Trophoblast cell (in vitro differentiated cells and primary cell): ENCODE results near the gene SSTR1.

Experiments
- DNase-seq, 2 donors: peaks; one replicate each; pipeline ENCODE4 v3.0.0-alpha.2; 2016
- H2AFZ ChIP-seq: 2 replicates; pipeline ENCODE4 v1.6.1; 2013; ENCODE audit warnings: low read length, moderate library complexity, mild to moderate bottlenecking; ENCODE audit not compliant: insufficient read depth, poor library complexity
- H2AK5ac ChIP-seq: 2 replicates; pipeline ENCODE4 v1.6.1; 2013; ENCODE audit warnings: mild to moderate bottlenecking, low read length
- H2BK120ac ChIP-seq: 2 replicates; pipeline ENCODE4 v1.6.1; 2013; ENCODE audit warnings: low read length, mild to moderate bottlenecking, moderate library complexity; ENCODE audit not compliant: insufficient read depth, poor library complexity
- H2BK12ac ChIP-seq: 2 replicates; pipeline ENCODE4 v1.6.1; 2013; ENCODE audit warnings: mild to moderate bottlenecking, low read length, moderate library complexity
- H2BK5ac ChIP-seq: 2 replicates; pipeline ENCODE4 v1.6.1; 2013; ENCODE audit warnings: low read length, low read depth, moderate library complexity, mild to moderate bottlenecking; ENCODE audit not compliant: poor library complexity
- H3K14ac ChIP-seq: 2 replicates; pipeline ENCODE4 v1.6.1; 2013; ENCODE audit warnings: mild to moderate bottlenecking, low read length
- H3K18ac ChIP-seq: 2 replicates; pipeline ENCODE4 v1.6.1; 2013; ENCODE audit warnings: mild to moderate bottlenecking, low read length
- H3K23ac ChIP-seq: 2 replicates; pipeline ENCODE4 v1.6.1; 2013; ENCODE audit warnings: low read length
- H3K27ac ChIP-seq: 2 replicates; pipeline ENCODE4 v1.5.1; 2013; ENCODE audit warnings: low read depth, mild to moderate bottlenecking, inconsistent platforms, low read length, moderate library complexity
- H3K27me3 ChIP-seq: 2 replicates; pipeline ENCODE4 v1.6.1; 2013; ENCODE audit warnings: inconsistent platforms, mild to moderate bottlenecking, low read length, moderate library complexity; ENCODE audit not compliant: insufficient read depth
- H3K36me3 ChIP-seq, 2 experiments: 1 replicate in 1 of 2; 2 replicates in 1 of 2; pipeline ENCODE4 v1.6.1; 2013; ENCODE audit warnings: low read length in 2 of 2, mild to moderate bottlenecking in 2 of 2, moderate library complexity in 1 of 2; ENCODE audit not compliant: insufficient read depth in 2 of 2, control insufficient read depth in 1 of 2
- H3K4ac ChIP-seq: 2 replicates; pipeline ENCODE4 v1.6.1; 2013; ENCODE audit warnings: low read depth, mild to moderate bottlenecking, low read length, moderate library complexity
- H3K4me1 ChIP-seq, 2 experiments: 1 replicate in 1 of 2; 2 replicates in 1 of 2; pipeline ENCODE4 v1.6.1; 2013; ENCODE audit warnings: low read length in 2 of 2, mild to moderate bottlenecking in 2 of 2, moderate library complexity in 1 of 2; ENCODE audit not compliant: insufficient read depth in 2 of 2, control insufficient read depth in 1 of 2
- H3K4me2 ChIP-seq: 2 replicates; pipeline ENCODE4 v1.6.1; 2013; ENCODE audit warnings: inconsistent platforms, mild to moderate bottlenecking, low read length, moderate library complexity
- H3K4me3 ChIP-seq: 2 replicates; pipeline ENCODE4 v1.5.1; 2013; ENCODE audit warnings: mild to moderate bottlenecking, low read depth, low read length, inconsistent platforms
- H3K79me1 ChIP-seq: one replicate; pipeline ENCODE4 v1.6.1; 2013; ENCODE audit warnings: low read length
- H3K79me2 ChIP-seq: 2 replicates; pipeline ENCODE4 v1.6.1; 2013; ENCODE audit warnings: low read length, mild to moderate bottlenecking; ENCODE audit not compliant: control insufficient read depth, insufficient read depth, poor library complexity
- H3K9ac ChIP-seq: 2 replicates; pipeline ENCODE4 v1.6.1; 2013; ENCODE audit warnings: mild to moderate bottlenecking, low read length
- H3K9me3 ChIP-seq: 2 replicates; pipeline ENCODE4 v1.6.1; 2013; ENCODE audit warnings: low read depth, mild to moderate bottlenecking, control low read depth, inconsistent platforms, low read length; ENCODE audit not compliant: insufficient read depth
- H4K12ac ChIP-seq: 2 replicates; pipeline ENCODE4 v1.6.1; 2013; ENCODE audit warnings: low read depth, mild to moderate bottlenecking, low read length, moderate library complexity
- H4K8ac ChIP-seq: 2 replicates; pipeline ENCODE4 v1.6.1; 2013; ENCODE audit warnings: low read depth, mild to moderate bottlenecking, low read length, moderate library complexity
- H4K91ac ChIP-seq: one replicate; pipeline ENCODE4 v1.6.1; 2013; ENCODE audit warnings: low read depth, mild to moderate bottlenecking, low read length, moderate library complexity
- WGBS: extraction: QIAGEN DNeasy Blood & Tissue Kit; methylation state at CpG from one replicate; pipeline ENCODE4 v1.1.7; 2013; ENCODE audit warnings: missing lambda C conversion rate; ENCODE audit not compliant: insufficient read length, insufficient coverage; ENCODE audit errors: extremely low coverage; 5-methylcytosine and 5-hydroxymethylcytosine counted together

SSTR1 gene

GRCh38 chr14:38253676-38254075 lies 46.0 kb downstream of the SSTR1 start:
- Histone ChIP-seq H2BK12ac (no peak overlapping the region), H3K23ac (no peak overlapping the region), H4K91ac (no peak overlapping the region), H3K9ac (no peak overlapping the region), H3K14ac (no peak overlapping the region), H3K4ac (no peak overlapping the region), H3K79me1 (no peaks in the 10 kb centered on the region), H3K18ac (no peak overlapping the region), H4K12ac (no peak overlapping the region), H3K4me1 (peaks cover 3 to 12% of the 10 kb centered on the region in 2 experiments), H3K27ac (no peak overlapping the region), H3K79me2 (no peaks in the 10 kb centered on the region), H2AK5ac (no peak overlapping the region), H3K36me3 (no peaks in the 10 kb centered on the region), H3K27me3 (peaks cover 25% of the 10 kb centered on the region), H2BK120ac (no peak overlapping the region), H2AFZ (no peak overlapping the region), H3K4me2 (no peak overlapping the region), H3K9me3 (no peaks in the 10 kb centered on the region), H2BK5ac (no peak overlapping the region), H3K4me3 (no peak overlapping the region), H4K8ac (no peak overlapping the region)
- no peak for DNase-seq
- no CpG with 5 or more reads among the region's 4 CpGs for WGBS

GRCh38 chr14:38254571-38255407 lies 47.1 kb downstream of the SSTR1 start:
- no peak for DNase-seq
- Histone ChIP-seq H3K79me1 (no peaks in the 10 kb centered on the region), H4K12ac (no peak overlapping the region), H3K36me3 (no peaks in the 10 kb centered on the region), H3K27ac (no peak overlapping the region), H3K9ac (no peak overlapping the region), H2BK12ac (no peak overlapping the region), H3K23ac (no peak overlapping the region), H3K9me3 (no peaks in the 10 kb centered on the region), H3K79me2 (no peaks in the 10 kb centered on the region), H2BK120ac (no peak overlapping the region), H4K91ac (no peak overlapping the region), H3K4ac (no peak overlapping the region), H3K18ac (no peak overlapping the region), H3K4me2 (peak overlapping the region; percentile 80), H3K14ac (no peak overlapping the region), H3K4me3 (peak overlapping the region; percentile 29), H2AK5ac (no peak overlapping the region), H4K8ac (no peak overlapping the region), H3K27me3 (peaks cover 25% of the 10 kb centered on the region), H2BK5ac (no peak overlapping the region), H3K4me1 (peaks cover 3 to 12% of the 10 kb centered on the region in 2 experiments), H2AFZ (peak overlapping the region; percentile 40)
- no CpG with 5 or more reads among the region's 44 CpGs for WGBS

- Histone ChIP-seq H4K12ac (no peak overlapping the region), H3K4ac (no peak overlapping the region), H3K27me3 (peaks cover 25% of the 10 kb centered on the region), H3K79me2 (no peaks in the 10 kb centered on the region), H3K9me3 (no peaks in the 10 kb centered on the region), H4K8ac (no peak overlapping the region), H2BK120ac (no peak overlapping the region), H3K9ac (no peak overlapping the region), H2AFZ (peak overlapping the region; percentile 40), H3K4me2 (peak overlapping the region; percentile 80), H3K36me3 (no peaks in the 10 kb centered on the region), H3K23ac (no peak overlapping the region), H3K18ac (no peak overlapping the region), H3K4me3 (peak overlapping the region; percentile 29), H2AK5ac (no peak overlapping the region), H3K79me1 (no peaks in the 10 kb centered on the region), H3K27ac (no peak overlapping the region), H2BK12ac (no peak overlapping the region), H3K4me1 (peaks cover 3 to 12% of the 10 kb centered on the region in 2 experiments), H2BK5ac (no peak overlapping the region), H3K14ac (no peak overlapping the region), H4K91ac (no peak overlapping the region)
- no peak for DNase-seq
- no CpG with 5 or more reads among the region's 29 CpGs for WGBS
Observed at GRCh38 chr14:38255408-38255672, 47.6 kb downstream of the SSTR1 start.

GRCh38 chr14:38255673-38256532 lies 48.2 kb downstream of the SSTR1 start, which contains the start of gene CLEC14A:
TSS of gene CLEC14A (minus strand) at chr14:38256093. CDS start at chr14:38256022, 71 bp downstream.
- peaks cover 25% of the 10 kb centered on the region for H3K27me3 ChIP-seq
- H3K4me2 ChIP-seq, result peak within 1 kb of the TSS; percentile 80
- H2AFZ ChIP-seq, result peak within 1 kb of the TSS; percentile 87
- no peak within 1 kb of the TSS for H2BK12ac ChIP-seq
- H3K18ac ChIP-seq, result no peak within 1 kb of the TSS
- H2BK5ac ChIP-seq, result no peak within 1 kb of the TSS
- H2AK5ac ChIP-seq, result no peak within 1 kb of the TSS
- H3K9me3 ChIP-seq, result no peaks in the 10 kb centered on the region
- peak within 1 kb of the TSS; percentile 29 for H3K4me3 ChIP-seq
- no peak within 1 kb of the TSS for H4K91ac ChIP-seq
- no peak within 1 kb of the TSS for H3K27ac ChIP-seq
- H3K23ac ChIP-seq, result no peak within 1 kb of the TSS
- H3K79me1 ChIP-seq, result no peaks in the 10 kb centered on the region
- DNase-seq, result no peak
- no peak within 1 kb of the TSS for H2BK120ac ChIP-seq
- H3K4ac ChIP-seq, result no peak within 1 kb of the TSS
- WGBS, result no CpG with 5 or more reads among the region's 68 CpGs
- H3K9ac ChIP-seq, result no peak within 1 kb of the TSS
- H3K4me1 ChIP-seq, result peaks cover 3 to 12% of the 10 kb centered on the region in 2 experiments
- no peak within 1 kb of the TSS for H3K14ac ChIP-seq
- H3K36me3 ChIP-seq, result no peaks in the 10 kb centered on the region
- H3K79me2 ChIP-seq, result no peaks in the 10 kb centered on the region
- no peak within 1 kb of the TSS for H4K8ac ChIP-seq
- H4K12ac ChIP-seq, result no peak within 1 kb of the TSS
